HG03442 (cell line): ENCODE measurements around the gene SPATS2.
"Not testable (repeated sequence)": the region's sequence is repeated elsewhere in the genome, so short reads cannot be mapped to it uniquely, and the experiment has no call there.

Source experiments
- ATAC-seq: cut with Tn5 transposase; IDR thresholded peaks from one replicate; pipeline ENCODE4 v1.9.1; 2021; ENCODE audit warnings: mild to moderate bottlenecking, moderate library complexity; ENCODE audit not compliant: unreplicated experiment

Gene SPATS2

DNA sequence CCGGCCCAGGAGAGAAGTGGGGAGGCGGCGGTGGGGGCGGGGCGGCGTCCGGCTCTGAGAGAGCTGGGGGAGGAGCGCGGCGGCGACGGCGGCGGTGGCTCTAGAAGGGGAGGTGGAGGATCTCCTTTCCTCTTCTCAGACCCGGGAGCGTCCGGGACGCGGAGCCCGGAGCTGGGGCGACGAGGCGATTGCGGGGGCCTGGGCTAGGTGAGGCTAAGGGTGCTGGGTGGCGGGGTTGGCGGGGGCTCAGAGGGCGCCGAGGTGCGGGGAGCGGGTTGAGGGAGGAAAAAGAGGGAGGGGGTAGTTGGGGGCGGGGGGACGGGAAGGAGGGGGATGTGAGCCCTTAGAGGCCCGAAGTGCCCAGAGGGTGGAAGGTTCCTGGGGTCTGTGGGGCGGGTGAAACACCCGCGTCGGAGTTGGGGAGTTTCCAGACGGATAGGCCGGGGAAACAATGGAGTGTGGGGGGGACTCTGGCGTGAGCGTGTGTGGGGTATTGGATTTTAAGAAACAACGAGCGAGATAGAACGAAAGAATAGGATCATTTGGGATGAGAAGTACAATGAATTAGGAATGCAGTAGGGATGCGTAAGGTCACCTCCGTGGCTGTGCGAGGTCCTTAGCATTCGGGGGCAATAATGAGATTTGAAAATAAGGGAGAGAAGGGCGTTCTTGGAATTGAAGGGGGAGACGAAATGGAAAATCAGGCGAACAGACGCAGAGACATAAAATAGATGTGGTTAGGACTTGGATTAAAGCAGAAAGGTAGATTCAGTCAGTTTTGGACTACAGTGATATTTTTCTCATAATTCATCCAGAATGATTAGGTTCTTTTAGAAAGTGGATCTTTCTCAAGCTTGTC is at the start of gene SPATS2:
Gene SPATS2, plus strand, starts transcription at position 82 of the 859 bp plus-strand sequence. CDS start 93,551 bp downstream, outside the sequence.
- no peak for ATAC-seq

DNA sequence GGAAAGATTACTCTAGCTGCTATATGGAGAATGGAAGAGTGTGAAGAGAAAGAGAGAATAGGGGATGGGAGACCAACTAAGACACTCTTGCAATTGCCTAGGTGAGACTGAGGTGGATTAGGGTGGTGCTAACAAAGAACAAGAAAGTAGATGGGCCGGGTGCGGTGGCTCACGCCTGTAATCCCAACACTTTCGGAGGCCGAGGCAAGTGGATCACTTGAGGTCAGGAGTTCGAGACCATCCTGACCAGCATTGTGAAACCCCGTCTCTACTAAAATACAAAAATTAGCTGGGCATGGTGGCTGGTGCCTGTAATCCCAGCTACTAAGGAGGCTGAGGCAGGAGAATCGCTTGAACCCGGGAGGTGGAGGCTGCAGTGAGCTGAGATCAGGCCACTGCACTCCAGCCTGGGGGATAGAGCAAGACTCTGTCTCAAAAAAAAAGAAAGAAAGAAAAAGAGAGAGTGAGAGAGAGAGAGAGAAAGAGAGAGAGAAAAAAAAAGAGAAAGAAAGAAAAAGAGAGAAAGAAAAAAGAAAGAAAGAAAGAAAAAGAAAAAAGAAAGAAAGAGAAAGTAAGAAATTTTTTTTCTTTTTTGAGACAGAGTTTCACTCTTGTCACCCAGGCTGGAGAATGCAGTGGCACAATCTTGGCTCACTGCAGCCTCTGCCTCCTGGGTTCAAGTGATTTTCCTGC is 46.7 kb upstream of the SPATS2 start:
- ATAC-seq, result not testable (repeated sequence)

DNA sequence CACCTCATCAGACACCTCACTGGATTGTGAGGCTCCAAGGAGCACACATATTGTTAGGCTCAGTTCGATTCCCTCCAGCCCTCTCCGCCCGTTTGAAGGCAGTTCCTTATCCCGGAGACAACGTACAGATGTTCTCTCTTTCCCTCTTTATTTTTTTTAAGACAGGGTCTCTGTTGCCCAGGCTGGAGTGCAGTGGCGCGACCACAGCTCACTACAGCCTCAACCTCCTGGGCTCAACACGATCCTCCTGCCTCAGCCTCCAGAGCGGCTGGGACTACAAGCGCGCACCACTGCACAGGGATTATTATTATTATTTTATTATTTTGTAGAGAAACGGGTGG is 44.9 kb upstream of the SPATS2 start:
- no peak for ATAC-seq

DNA sequence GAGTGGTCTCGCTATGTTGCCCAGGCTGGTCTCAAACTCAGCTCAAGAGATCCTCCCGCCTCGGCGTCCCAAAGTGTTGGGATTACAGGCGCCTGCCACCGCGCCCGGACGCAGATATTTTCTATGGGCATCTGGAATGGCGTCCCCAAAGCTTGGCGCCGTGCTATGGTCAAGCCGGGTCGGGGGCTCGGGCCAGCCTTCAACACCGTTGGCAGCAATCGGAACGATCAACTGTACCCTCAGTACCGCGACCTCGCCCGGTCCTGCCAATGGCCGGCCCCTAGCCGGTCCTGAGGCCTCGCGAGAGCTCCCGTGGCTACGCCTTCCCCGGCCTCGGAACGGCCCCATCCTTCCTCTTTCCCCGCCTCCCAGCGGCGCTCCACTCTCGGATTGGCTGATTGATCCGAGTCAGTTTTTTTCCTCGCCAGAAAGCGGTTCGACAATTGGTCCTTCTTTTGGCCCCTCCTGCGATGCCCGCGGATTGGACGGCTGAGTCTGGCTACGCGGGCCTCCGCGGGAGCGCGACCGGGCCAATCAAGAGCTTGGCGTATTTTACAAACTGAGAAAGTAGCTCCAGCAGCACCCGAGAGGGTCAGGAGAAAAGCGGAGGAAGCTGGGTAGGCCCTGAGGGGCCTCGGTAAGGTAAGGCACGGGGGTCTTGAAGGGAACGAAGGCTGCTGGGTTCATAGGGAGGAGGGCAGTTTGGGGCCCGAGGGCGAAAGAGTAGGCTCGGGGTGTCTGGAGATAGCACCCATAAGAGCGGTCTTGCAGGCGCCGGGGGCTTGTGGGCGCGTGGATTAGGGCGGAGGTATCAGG is 44.3 kb upstream of the SPATS2 start, which contains the start of gene TROAP:
Gene TROAP, plus strand, starts transcription at position 548 of the 816 bp plus-strand sequence. CDS start 354 bp downstream, outside the sequence.
- ATAC-seq, result peak; percentile 95

DNA sequence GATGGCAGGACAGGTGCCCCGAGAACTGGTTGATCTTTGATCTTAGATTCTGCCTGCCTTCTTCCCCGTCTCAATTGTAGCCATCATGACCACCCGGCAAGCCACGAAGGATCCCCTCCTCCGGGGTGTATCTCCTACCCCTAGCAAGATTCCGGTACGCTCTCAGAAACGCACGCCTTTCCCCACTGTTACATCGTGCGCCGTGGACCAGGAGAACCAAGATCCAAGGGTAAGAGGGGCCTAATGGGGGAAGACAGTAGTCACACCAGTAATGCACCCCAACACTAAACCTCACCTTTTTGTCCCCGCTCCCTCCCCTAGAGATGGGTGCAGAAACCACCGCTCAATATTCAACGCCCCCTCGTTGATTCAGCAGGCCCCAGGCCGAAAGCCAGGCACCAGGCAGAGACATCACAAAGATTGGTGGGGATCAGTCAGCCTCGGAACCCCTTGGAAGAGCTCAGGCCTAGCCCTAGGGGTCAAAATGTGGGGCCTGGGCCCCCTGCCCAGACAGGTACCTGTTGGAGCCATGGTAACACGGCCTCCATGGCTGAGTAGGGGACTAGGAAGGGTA is 43.7 kb upstream of the SPATS2 start:
- ATAC-seq, result no peak

DNA sequence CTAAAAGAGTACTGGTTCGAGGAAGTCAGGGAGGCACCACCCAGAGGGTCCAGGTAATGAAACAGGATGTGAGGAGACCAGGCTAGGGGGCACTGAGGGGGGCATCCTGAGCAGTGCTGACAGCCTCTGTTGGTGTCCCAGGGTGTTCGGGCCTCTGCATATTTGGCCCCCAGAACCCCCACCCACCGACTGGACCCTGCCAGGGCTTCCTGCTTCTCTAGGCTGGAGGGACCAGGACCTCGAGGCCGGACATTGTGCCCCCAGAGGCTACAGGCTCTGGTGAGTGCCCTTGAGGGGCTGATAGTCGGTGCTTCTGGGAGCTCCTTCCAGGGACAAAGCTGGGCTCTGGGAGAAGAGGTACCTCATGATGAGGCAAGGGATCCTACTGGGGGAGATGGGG is 41.7 kb upstream of the SPATS2 start:
- ATAC-seq, result no peak

DNA sequence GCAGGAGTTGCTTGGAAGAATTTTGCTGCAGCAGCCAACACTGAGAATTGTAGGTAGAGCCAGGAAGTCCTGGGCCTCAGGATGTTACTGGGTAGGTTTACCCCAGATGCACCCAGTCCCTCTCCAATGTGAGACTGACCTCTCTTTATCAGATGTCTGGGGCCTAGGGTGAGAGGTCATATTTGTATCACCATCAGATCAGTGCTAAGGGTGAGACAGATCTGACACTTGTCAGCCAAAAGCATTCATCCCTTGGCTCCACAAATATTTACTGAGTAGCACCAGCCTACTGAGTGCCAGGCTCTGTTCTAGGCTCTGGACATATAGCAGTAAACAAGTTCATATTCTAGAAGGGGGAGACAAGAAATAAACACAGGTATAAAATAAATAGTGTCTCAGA is 39.9 kb upstream of the SPATS2 start:
- ATAC-seq, result no peak

DNA sequence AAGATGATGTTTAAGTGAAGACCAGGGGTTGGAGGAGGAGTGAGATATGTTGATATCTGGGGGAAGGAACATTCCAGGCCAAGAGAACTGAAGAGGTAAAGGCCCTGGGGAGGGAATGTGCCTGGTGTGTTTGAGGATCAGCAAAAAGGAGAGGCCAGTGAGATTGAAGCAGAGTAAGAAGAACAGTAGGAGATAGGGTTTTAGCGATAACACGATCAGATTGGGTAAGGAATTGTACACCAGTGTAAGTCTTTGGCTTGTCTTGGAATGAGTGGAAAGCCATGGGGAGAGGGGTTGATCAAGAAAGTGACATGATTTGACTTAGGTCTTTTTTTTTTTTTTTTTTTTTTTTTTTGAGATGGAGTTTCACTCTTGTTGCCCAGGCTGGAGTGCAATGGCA is 39.4 kb upstream of the SPATS2 start:
- no peak for ATAC-seq

DNA sequence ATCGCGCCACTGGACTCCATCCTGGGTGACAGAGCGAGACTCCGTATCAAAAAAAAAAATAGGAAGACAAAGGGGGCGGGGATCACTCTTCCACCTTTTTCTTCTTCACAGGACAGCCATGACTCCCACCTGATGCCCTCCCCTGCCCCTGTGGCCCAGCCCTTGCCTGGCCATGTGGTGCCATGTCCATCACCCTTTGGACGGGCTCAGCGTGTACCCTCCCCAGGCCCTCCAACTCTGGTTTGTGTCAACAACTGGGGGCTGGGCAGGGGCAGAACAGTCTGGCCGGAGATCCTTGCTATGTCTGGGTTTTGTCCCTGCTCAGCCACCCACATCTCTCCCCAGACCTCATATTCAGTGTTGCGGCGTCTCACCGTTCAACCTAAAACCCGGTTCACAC is 38.4 kb upstream of the SPATS2 start:
- ATAC-seq, result no peak

DNA sequence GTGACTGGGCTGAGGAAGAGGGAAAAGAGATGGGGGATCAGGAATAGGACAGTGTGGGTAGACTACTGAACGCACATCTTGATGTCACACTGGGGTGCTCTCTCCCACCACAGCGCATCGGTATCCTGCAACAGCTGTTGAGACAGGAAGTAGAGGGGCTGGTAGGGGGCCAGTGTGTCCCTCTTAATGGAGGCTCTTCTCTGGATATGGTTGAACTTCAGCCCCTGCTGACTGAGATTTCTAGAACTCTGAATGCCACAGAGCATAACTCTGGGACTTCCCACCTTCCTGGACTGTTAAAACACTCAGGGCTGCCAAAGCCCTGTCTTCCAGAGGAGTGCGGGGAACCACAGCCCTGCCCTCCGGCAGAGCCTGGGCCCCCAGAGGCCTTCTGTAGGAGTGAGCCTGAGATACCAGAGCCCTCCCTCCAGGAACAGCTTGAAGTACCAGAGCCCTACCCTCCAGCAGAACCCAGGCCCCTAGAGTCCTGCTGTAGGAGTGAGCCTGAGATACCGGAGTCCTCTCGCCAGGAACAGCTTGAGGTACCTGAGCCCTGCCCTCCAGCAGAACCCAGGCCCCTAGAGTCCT is 37.1 kb upstream of the SPATS2 start:
- no peak for ATAC-seq

DNA sequence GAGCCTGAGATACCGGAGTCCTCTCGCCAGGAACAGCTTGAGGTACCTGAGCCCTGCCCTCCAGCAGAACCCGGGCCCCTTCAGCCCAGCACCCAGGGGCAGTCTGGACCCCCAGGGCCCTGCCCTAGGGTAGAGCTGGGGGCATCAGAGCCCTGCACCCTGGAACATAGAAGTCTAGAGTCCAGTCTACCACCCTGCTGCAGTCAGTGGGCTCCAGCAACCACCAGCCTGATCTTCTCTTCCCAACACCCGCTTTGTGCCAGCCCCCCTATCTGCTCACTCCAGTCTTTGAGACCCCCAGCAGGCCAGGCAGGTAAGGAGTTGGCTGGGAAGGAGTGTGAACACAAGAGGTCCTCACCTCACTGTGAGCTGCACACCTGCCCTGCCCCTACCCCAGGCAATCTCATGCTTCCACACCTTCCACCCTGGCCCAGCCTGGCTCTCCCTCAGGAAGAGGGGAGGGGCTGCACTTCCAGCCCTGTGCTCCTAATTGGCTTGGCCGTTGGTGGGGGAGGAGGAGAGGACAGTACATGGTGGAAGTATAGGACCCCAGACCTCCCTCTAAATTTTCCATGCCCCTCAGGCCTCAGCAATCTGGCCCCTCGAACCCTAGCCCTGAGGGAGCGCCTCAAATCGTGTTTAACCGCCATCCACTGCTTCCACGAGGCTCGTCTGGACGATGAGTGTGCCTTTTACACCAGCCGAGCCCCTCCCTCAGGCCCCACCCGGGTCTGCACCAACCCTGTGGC is 36.5 kb upstream of the SPATS2 start:
- ATAC-seq, result no peak

DNA sequence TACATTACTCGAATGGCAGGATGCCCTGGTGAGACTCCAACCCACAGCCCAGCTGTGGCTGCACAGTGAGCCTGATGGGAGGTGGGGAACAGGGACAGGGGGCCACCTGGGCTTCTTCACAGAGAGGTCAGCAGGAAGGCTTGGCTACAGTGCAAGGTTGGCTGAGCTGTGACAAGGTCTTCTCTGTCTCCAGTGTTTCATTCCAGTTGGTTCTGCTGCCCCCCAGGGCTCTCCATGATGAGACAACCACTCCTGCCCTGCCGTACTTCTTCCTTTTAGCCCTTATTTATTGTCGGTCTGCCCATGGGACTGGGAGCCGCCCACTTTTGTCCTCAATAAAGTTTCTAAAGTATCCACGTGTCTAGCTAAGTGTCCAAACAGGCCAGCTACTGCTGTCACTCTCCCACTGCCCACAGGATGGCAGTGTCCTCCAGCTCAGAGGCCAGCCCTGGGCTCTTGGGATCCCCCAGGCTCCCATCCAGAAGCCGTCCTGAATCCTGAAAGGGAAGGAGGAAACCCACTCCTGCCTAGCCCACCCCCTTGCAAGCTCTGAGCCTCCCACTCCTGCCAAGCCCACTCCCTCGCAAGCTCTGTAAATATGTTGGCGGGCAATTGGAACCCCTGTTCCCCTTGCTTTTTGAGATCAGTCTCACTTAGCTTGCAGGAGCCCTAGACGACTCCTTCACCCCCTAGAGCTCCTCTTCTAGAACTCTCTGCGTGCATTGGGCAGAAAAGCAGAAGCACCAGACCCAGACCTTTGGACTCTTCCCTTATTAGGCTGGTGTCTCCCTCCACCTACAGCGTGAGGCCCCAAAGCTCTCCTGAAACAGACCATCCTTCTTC is 35.7 kb upstream of the SPATS2 start:
- no peak for ATAC-seq

DNA sequence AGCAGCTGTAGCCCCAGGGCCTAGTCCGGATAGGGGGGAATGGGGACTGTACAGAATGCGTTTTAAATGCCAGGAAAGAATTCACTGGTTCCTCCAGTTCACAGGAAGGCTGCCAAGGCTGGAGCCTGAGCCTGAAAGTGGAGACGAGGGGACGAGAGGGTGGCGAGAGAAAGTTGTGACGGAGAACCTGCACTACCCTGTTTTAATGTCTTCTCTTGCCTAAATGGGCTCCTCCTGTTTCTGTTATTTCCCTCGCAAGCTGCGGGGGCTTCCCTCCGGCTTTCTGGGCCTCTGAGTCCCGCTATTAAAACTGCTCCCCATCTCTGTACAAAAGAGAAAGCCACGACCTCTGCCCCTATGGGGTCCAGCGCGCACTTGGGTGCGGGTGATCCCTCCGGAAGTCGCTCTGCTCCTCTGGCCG is 34.8 kb upstream of the SPATS2 start:
- no peak for ATAC-seq

DNA sequence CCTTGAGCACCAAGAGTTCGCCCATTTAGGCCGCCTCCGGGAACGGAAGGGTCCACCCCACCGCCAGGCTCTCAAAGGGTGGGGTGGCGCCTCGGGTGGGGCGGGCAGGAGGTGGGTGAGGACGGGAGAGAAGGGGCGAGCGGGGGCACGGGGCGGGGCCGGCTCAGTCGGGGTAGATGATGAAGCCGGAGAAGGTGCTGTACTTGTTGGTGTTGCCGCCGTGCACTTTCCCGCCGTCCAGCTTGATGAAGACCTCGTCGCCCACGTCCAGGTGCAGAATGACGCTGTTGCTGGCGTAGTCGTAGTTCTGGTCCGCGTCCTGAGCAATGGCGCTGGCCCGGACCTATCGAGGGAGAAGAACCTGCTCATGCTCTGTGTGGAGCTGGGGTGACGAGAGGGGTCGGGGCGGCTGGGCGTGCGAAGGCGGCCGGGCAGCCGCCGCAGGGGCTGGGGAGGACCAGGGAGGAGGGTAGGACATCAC is 34.3 kb upstream of the SPATS2 start:
- ATAC-seq, result no peak

DNA sequence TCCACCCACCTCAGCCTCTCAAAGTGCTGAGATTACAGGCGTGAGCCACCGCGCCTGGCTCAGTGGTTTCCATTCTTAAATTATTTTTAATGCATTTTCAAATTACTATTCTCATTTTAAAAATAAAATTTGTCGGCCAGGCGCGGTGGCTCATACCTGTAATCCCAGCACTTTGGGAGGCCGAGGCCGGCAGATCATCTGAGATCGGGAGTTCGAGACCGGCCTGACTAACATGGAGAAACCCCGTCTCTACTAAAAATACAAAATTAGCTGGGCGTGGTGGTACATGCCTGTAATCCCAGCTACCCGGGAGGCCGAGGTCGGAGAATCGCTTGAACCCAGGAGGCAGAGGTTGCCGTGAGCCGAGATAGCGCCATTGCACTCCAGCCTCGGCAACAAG is 33.5 kb upstream of the SPATS2 start:
- ATAC-seq, result not testable (repeated sequence)

DNA sequence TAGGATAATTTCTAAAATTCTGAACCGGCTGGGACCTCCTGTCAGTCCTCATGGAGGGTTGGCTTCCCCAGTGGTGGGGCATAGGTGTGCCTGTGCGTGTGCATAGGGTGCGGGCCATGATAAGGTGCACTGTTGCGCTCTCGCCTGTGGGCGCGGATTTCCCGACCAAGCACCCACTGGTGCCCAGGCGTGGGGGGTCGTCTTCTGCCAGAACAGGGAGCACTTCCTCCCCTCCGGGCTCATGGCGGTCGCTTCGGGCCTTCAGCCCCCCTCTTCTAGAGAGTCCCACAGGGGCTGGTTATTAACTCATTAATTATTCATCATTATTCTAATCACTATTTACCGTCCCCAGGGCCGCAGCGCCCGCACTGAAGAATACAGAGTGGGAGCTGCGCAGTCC is 33.0 kb upstream of the SPATS2 start:
- no peak for ATAC-seq

DNA sequence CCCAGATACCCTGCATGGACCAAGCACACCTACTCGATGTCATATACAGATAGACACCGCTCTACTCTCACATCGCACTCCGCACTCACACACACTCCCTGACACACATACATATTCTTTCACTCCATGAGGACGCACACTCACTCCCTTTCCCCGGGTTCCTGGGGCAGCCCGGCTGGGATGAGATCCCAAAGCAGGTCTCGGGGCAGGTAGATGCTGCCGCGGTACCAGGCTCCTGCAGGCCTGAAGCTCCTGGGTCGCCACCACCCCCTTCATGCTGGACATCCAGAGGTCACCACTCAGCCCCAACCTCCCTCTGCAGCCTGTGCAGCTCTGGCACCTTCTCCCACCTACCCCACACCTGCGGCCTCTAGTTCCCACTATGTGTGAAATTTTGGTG is 32.6 kb upstream of the SPATS2 start:
- no peak for ATAC-seq

DNA sequence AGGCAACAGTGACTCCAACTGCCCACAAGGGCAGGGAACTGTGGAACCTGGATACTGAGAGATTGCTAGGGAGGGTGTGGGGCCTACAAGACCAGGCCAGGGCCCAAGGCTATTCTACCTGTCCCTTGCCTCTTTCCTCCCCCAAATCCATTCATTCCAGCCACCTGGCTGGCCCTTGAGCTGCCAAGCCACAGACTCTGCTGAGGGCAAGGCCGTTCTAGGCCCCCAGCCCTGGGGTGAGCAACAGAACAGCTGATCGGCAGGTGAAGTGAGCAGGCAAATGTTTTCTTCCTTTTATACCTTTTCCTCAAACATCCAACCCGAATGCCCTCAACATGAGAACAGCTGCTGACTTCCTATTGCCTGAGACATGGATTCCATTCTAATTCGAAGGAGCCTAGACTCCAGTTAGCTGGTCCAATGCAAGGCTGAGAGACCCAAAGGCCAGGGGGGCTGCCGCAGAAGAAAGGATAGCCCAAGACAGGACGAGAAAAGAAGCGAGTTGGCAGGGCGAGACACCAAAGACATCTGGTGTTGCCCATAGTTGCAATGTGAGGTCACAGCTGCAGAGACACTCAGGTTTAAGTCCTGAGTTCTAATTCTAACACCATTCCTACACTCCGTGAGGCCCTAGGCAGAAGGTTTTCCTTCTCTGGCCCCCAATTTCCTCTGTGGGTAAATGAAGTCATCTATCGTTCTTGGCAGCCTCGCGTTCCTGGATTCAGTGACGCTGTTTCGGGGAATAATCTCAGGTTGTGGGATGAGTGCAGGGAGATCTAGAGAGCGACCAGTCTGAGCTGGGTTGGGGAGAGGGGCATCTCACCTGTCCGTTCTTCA is 31.9 kb upstream of the SPATS2 start:
- ATAC-seq, result no peak
